ENCODE data around the gene PUS7.

Gene PUS7

DNA sequence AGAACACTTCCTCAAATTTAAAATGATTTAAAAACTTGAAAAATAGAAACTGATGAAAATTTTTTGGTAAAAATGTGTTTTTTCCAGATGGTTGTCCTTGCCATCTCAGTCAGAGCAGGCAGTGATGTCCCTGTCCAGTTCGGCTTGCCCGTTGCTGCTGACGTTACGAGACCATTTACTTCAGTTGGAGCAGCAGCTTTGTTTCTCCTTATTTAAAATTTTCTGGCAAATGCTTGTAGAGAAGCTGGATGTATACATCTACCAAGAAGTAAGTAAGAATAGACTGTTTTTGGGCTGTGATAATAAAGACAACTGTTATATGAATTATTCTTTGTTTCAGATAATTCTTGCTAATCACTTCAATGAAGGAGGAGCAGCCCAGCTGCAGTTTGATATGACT is 43.1 kb upstream of the PUS7 start:
- H3K4me2 ChIP-seq (ENCODE audit: insufficient read depth, low read length, poor library complexity, severe bottlenecking), result no peak overlapping the region
- H2BK5ac ChIP-seq (ENCODE audit: low read length), result no peak overlapping the region
- no peaks in the 10 kb centered on the region for H3K27me3 ChIP-seq (ENCODE audit: control insufficient read depth in 3 of 3, insufficient read depth in 3 of 3, low read depth in 1 of 3, low read length in 3 of 3)
- H3K23ac ChIP-seq (ENCODE audit: low read depth, low read length, poor library complexity), result no peak overlapping the region
- no peaks in the 10 kb centered on the region for H3K4me1 ChIP-seq (ENCODE audit: control insufficient read depth in 2 of 2, insufficient read depth in 1 of 2, low read depth in 1 of 2, low read length in 2 of 2)
- H2BK12ac ChIP-seq (ENCODE audit: low read length), result no peak overlapping the region
- no peak overlapping the region for H2BK15ac ChIP-seq (ENCODE audit: low read length)
- H3K18ac ChIP-seq (ENCODE audit: low read length), result no peak overlapping the region
- H3K4me3 ChIP-seq (ENCODE audit: low read length in 2 of 2), result no peak overlapping the region
- H3K9me3 ChIP-seq (replicated peaks in 1 of 2; ENCODE audit: control insufficient read depth in 2 of 2, insufficient read depth in 1 of 2, low read depth in 1 of 2, low read length in 2 of 2), result no peaks in the 10 kb centered on the region
- no peak overlapping the region for H3K4ac ChIP-seq (ENCODE audit: low read length)
- H2AK5ac ChIP-seq (ENCODE audit: low read depth, low read length), result no peak overlapping the region
- no peak overlapping the region for H3K14ac ChIP-seq (ENCODE audit: low read length)
- no peak overlapping the region for H4K91ac ChIP-seq (ENCODE audit: low read depth, low read length, poor library complexity)
- DNase-seq (ENCODE audit: low spot score), result no peak
- H3K79me1 ChIP-seq (ENCODE audit: low read depth, low read length), result peaks cover 2% of the 10 kb centered on the region
- no peak overlapping the region for H2BK120ac ChIP-seq (ENCODE audit: low read depth, low read length)
- no peak overlapping the region for H4K8ac ChIP-seq (ENCODE audit: low read depth, low read length)
- no peak overlapping the region for H2AFZ ChIP-seq (ENCODE audit: low read length)
- WGBS, 2 donors (ENCODE audit: extremely low coverage in 2 of 2, insufficient read length in 2 of 2, insufficient replicate concordance in 1 of 2), result no CpG with 5 or more reads among the region's 4 CpGs
- H3K36me3 ChIP-seq (replicated peaks in 1 of 2; ENCODE audit: control insufficient read depth in 2 of 2, insufficient read depth in 2 of 2, low read length in 2 of 2), result peaks cover 10 to 86% of the 10 kb centered on the region in 2 donors
- no peak overlapping the region for H3K9ac ChIP-seq (ENCODE audit: low read depth, low read length, poor library complexity)
- no peak overlapping the region for H3K27ac ChIP-seq (replicated peaks; ENCODE audit: low read length)

GRCh38 chr7:105559926-105560325 is 37.9 kb upstream of the PUS7 start:
- Histone ChIP-seq H2BK12ac (ENCODE audit: low read length) (no peak overlapping the region), H3K18ac (ENCODE audit: low read length) (no peak overlapping the region), H3K23ac (ENCODE audit: low read depth, low read length, poor library complexity) (no peak overlapping the region), H3K4me3 (ENCODE audit: low read length in 2 of 2) (no peak overlapping the region), H3K9ac (ENCODE audit: low read depth, low read length, poor library complexity) (no peak overlapping the region), H3K36me3 (replicated peaks in 1 of 2; ENCODE audit: control insufficient read depth in 2 of 2, insufficient read depth in 2 of 2, low read length in 2 of 2) (peaks cover 5 to 90% of the 10 kb centered on the region in 2 donors), H2BK15ac (ENCODE audit: low read length) (no peak overlapping the region), H2AFZ (ENCODE audit: low read length) (no peak overlapping the region), H2BK120ac (ENCODE audit: low read depth, low read length) (no peak overlapping the region), H3K4me1 (ENCODE audit: control insufficient read depth in 2 of 2, insufficient read depth in 1 of 2, low read depth in 1 of 2, low read length in 2 of 2) (no peaks in the 10 kb centered on the region), H3K27ac (replicated peaks; ENCODE audit: low read length) (no peak overlapping the region), H2BK5ac (ENCODE audit: low read length) (no peak overlapping the region), H4K8ac (ENCODE audit: low read depth, low read length) (no peak overlapping the region), H3K14ac (ENCODE audit: low read length) (no peak overlapping the region), H4K91ac (ENCODE audit: low read depth, low read length, poor library complexity) (no peak overlapping the region), H3K4me2 (ENCODE audit: insufficient read depth, low read length, poor library complexity, severe bottlenecking) (no peak overlapping the region), H3K4ac (ENCODE audit: low read length) (no peak overlapping the region), H2AK5ac (ENCODE audit: low read depth, low read length) (no peak overlapping the region), H3K27me3 (ENCODE audit: control insufficient read depth in 3 of 3, insufficient read depth in 3 of 3, low read depth in 1 of 3, low read length in 3 of 3) (no peaks in the 10 kb centered on the region), H3K9me3 (replicated peaks in 1 of 2; ENCODE audit: control insufficient read depth in 2 of 2, insufficient read depth in 1 of 2, low read depth in 1 of 2, low read length in 2 of 2) (no peaks in the 10 kb centered on the region), H3K79me1 (ENCODE audit: low read depth, low read length) (peaks cover 2% of the 10 kb centered on the region)
- DNase-seq (ENCODE audit: low spot score), result no peak
- no CpG with 5 or more reads among the region's 1 CpG for WGBS, 2 donors (ENCODE audit: extremely low coverage in 2 of 2, insufficient read length in 2 of 2, insufficient replicate concordance in 1 of 2)

- H3K36me3 ChIP-seq (replicated peaks in 1 of 2; ENCODE audit: control insufficient read depth in 2 of 2, insufficient read depth in 2 of 2, low read length in 2 of 2), result peaks cover 7 to 93% of the 10 kb centered on the region in 2 donors
These were observed 16.3 kb upstream of the PUS7 start for GRCh38 chr7:105538339-105538738.

GRCh38 chr7:105532709-105533460 is 10.8 kb upstream of the PUS7 start:
- Histone ChIP-seq H3K18ac (ENCODE audit: low read length) (no peak overlapping the region), H3K4me2 (ENCODE audit: insufficient read depth, low read length, poor library complexity, severe bottlenecking) (peak overlapping the region; percentile 89), H3K9me3 (replicated peaks in 1 of 2; ENCODE audit: control insufficient read depth in 2 of 2, insufficient read depth in 1 of 2, low read depth in 1 of 2, low read length in 2 of 2) (no peaks in the 10 kb centered on the region), H3K9ac (ENCODE audit: low read depth, low read length, poor library complexity) (peak overlapping the region; percentile 98), H3K36me3 (replicated peaks in 1 of 2; ENCODE audit: control insufficient read depth in 2 of 2, insufficient read depth in 2 of 2, low read length in 2 of 2) (peaks cover 0 to 42% of the 10 kb centered on the region in 2 donors), H3K4me3 (ENCODE audit: low read length in 2 of 2) (peak overlapping the region; percentile 94 to 97), H3K27ac (replicated peaks; ENCODE audit: low read length) (no peak overlapping the region), H3K23ac (ENCODE audit: low read depth, low read length, poor library complexity) (no peak overlapping the region), H2AFZ (ENCODE audit: low read length) (peak overlapping the region; percentile 96), H4K8ac (ENCODE audit: low read depth, low read length) (no peak overlapping the region), H3K4ac (ENCODE audit: low read length) (no peak overlapping the region), H4K91ac (ENCODE audit: low read depth, low read length, poor library complexity) (no peak overlapping the region), H2BK5ac (ENCODE audit: low read length) (no peak overlapping the region), H3K4me1 (ENCODE audit: control insufficient read depth in 2 of 2, insufficient read depth in 1 of 2, low read depth in 1 of 2, low read length in 2 of 2) (peaks cover 4 to 6% of the 10 kb centered on the region in 2 donors), H2BK12ac (ENCODE audit: low read length) (no peak overlapping the region), H2AK5ac (ENCODE audit: low read depth, low read length) (no peak overlapping the region), H3K14ac (ENCODE audit: low read length) (no peak overlapping the region), H2BK120ac (ENCODE audit: low read depth, low read length) (no peak overlapping the region), H2BK15ac (ENCODE audit: low read length) (no peak overlapping the region), H3K79me1 (ENCODE audit: low read depth, low read length) (no peaks in the 10 kb centered on the region), H3K27me3 (ENCODE audit: control insufficient read depth in 3 of 3, insufficient read depth in 3 of 3, low read depth in 1 of 3, low read length in 3 of 3) (no peaks in the 10 kb centered on the region)
- WGBS, 2 donors (ENCODE audit: extremely low coverage in 2 of 2, insufficient read length in 2 of 2, insufficient replicate concordance in 1 of 2), result no CpG with 5 or more reads among the region's 12 CpGs
- no peak for DNase-seq (ENCODE audit: low spot score)

More at GRCh38 chr7:105538339-105538738, 16.3 kb upstream of the PUS7 start:
- no peak overlapping the region for H2BK5ac ChIP-seq (ENCODE audit: low read length)
- H4K8ac ChIP-seq (ENCODE audit: low read depth, low read length), result no peak overlapping the region
- no peaks in the 10 kb centered on the region for H3K79me1 ChIP-seq (ENCODE audit: low read depth, low read length)
- no peak overlapping the region for H3K18ac ChIP-seq (ENCODE audit: low read length)
- H3K4me3 ChIP-seq (ENCODE audit: low read length in 2 of 2), result no peak overlapping the region
- no peak overlapping the region for H3K9ac ChIP-seq (ENCODE audit: low read depth, low read length, poor library complexity)
- H4K91ac ChIP-seq (ENCODE audit: low read depth, low read length, poor library complexity), result no peak overlapping the region
- no peaks in the 10 kb centered on the region for H3K9me3 ChIP-seq (replicated peaks in 1 of 2; ENCODE audit: control insufficient read depth in 2 of 2, insufficient read depth in 1 of 2, low read depth in 1 of 2, low read length in 2 of 2)
- no peak overlapping the region for H2AK5ac ChIP-seq (ENCODE audit: low read depth, low read length)
- no peak overlapping the region for H2BK12ac ChIP-seq (ENCODE audit: low read length)
- WGBS, 2 donors (ENCODE audit: extremely low coverage in 2 of 2, insufficient read length in 2 of 2, insufficient replicate concordance in 1 of 2), result no CpG with 5 or more reads among the region's 2 CpGs
- no peak overlapping the region for H3K14ac ChIP-seq (ENCODE audit: low read length)
- H2AFZ ChIP-seq (ENCODE audit: low read length), result no peak overlapping the region
- no peak overlapping the region for H3K4ac ChIP-seq (ENCODE audit: low read length)
- no peak overlapping the region for H2BK120ac ChIP-seq (ENCODE audit: low read depth, low read length)
- no peaks in the 10 kb centered on the region for H3K27me3 ChIP-seq (ENCODE audit: control insufficient read depth in 3 of 3, insufficient read depth in 3 of 3, low read depth in 1 of 3, low read length in 3 of 3)
- H3K4me2 ChIP-seq (ENCODE audit: insufficient read depth, low read length, poor library complexity, severe bottlenecking), result no peak overlapping the region
- DNase-seq (ENCODE audit: low spot score), result no peak
- no peak overlapping the region for H2BK15ac ChIP-seq (ENCODE audit: low read length)
- no peak overlapping the region for H3K23ac ChIP-seq (ENCODE audit: low read depth, low read length, poor library complexity)
- peaks cover 0 to under 1% of the 10 kb centered on the region in 2 donors for H3K4me1 ChIP-seq (ENCODE audit: control insufficient read depth in 2 of 2, insufficient read depth in 1 of 2, low read depth in 1 of 2, low read length in 2 of 2)
- no peak overlapping the region for H3K27ac ChIP-seq (replicated peaks; ENCODE audit: low read length)
